Hepatocyte (in vitro differentiated cells): ENCODE measurements around the gene RAD9A. TPM values are rescaled to one million over a fixed set of nuclear protein-coding genes. Genes with fewer than 3 reads are reported as not detected.

Source experiments
- DNase-seq: peaks from one replicate; pipeline ENCODE4 v3.0.0-alpha.2; 2016; ENCODE audit warnings: low spot score
- H2AFZ ChIP-seq: fragments of 200-600 bp; sonication (generic); 2 replicates; pipeline ENCODE4 v1.6.0; 2016; ENCODE audit warnings: antibody characterized with exemption, mild to moderate bottlenecking
- H3K27ac ChIP-seq: fragments of 200-600 bp; sonication (generic); 2 replicates; pipeline ENCODE4 v1.5.1; 2016; ENCODE audit warnings: mild to moderate bottlenecking
- H3K27me3 ChIP-seq: fragments of 200-600 bp; sonication (generic); 2 replicates; pipeline ENCODE4 v1.6.1; 2016
- H3K36me3 ChIP-seq: fragments of 200-600 bp; sonication (generic); replicated peaks from 2 replicates; pipeline ENCODE4 v1.5.1; 2016; ENCODE audit warnings: low read depth; ENCODE audit not compliant: insufficient read depth
- H3K4me1 ChIP-seq: fragments of 200-600 bp; sonication (generic); 2 replicates; pipeline ENCODE4 v1.5.1; 2016; ENCODE audit warnings: mild to moderate bottlenecking, moderate library complexity; ENCODE audit not compliant: insufficient read depth
- H3K4me2 ChIP-seq: fragments of 200-600 bp; sonication (generic); 2 replicates; pipeline ENCODE4 v1.6.0; 2016
- H3K4me3 ChIP-seq: fragments of 200-600 bp; sonication (generic); 2 replicates; pipeline ENCODE4 v1.5.1; 2016; ENCODE audit warnings: mild to moderate bottlenecking
- H3K79me2 ChIP-seq: fragments of 200-600 bp; sonication (generic); 2 replicates; pipeline ENCODE4 v1.6.0; 2017; ENCODE audit warnings: mild to moderate bottlenecking
- H3K9me2 ChIP-seq: fragments of 200-600 bp; sonication (generic); replicated peaks from 2 replicates; pipeline ENCODE4 v1.6.0; 2017; ENCODE audit warnings: mild to moderate bottlenecking; ENCODE audit not compliant: insufficient read depth
- H3K9me3 ChIP-seq: fragments of 200-600 bp; sonication (generic); 2 replicates; pipeline ENCODE4 v1.5.1; 2016; ENCODE audit warnings: low read depth, mild to moderate bottlenecking
- H4K20me1 ChIP-seq: fragments of 200-600 bp; sonication (generic); 2 replicates; pipeline ENCODE4 v1.6.0; 2016; ENCODE audit warnings: mild to moderate bottlenecking; ENCODE audit not compliant: insufficient read depth, poor library complexity, severe bottlenecking
- EZH2 ChIP-seq: fragments of 200-600 bp; sonication (generic); IDR thresholded peaks from 2 replicates; pipeline ENCODE4 v1.6.1; 2016; ENCODE audit warnings: antibody characterized with exemption, mild to moderate bottlenecking, borderline replicate concordance
- EZH2phosphoT487 ChIP-seq: fragments of 200-600 bp; sonication (generic); IDR thresholded peaks from one replicate; pipeline ENCODE4 v1.6.1; 2018; ENCODE audit warnings: antibody characterized with exemption, mild to moderate bottlenecking, low read depth, moderate library complexity; ENCODE audit not compliant: unreplicated experiment, severe bottlenecking
- WGBS: methylation state at CpG from one replicate; pipeline ENCODE4 v1.1.6; 2016; ENCODE audit warnings: low lambda C conversion rate; ENCODE audit errors: missing lambda C conversion rate; 5-methylcytosine and 5-hydroxymethylcytosine counted together
- polyA plus RNA-seq: library from polyadenylated mRNA; unstranded; fragments of >200 nt; fragmentation: Nextera tagmentation; extraction: Ambion mirVana; gene quantifications from 2 replicates; pipeline ENCODE4 v1.2.1, GENCODE V29; 2016
- total RNA-seq: library from RNA; depleted of rRNA; stranded (reverse); fragments of >200 nt; gene quantifications from 2 replicates; pipeline ENCODE4 v1.2.3, GENCODE V29; 2014
- TF ChIP-seq, protein P1 (sequence below): fragments of 200-600 bp; sonication (generic); IDR thresholded peaks from 2 replicates; pipeline ENCODE4 v1.5.1; 2016; ENCODE audit warnings: antibody characterized with exemption, mild to moderate bottlenecking; ENCODE audit not compliant: poor library complexity

Gene RAD9A
- total and polyA plus RNA-seq, 2 experiments from 2014 or later, result 20.2 to 24.0 TPM

- TF ChIP-seq EZH2, result no peak
- no peak for TF ChIP-seq EZH2phosphoT487
- TF ChIP-seq, protein P1, sequence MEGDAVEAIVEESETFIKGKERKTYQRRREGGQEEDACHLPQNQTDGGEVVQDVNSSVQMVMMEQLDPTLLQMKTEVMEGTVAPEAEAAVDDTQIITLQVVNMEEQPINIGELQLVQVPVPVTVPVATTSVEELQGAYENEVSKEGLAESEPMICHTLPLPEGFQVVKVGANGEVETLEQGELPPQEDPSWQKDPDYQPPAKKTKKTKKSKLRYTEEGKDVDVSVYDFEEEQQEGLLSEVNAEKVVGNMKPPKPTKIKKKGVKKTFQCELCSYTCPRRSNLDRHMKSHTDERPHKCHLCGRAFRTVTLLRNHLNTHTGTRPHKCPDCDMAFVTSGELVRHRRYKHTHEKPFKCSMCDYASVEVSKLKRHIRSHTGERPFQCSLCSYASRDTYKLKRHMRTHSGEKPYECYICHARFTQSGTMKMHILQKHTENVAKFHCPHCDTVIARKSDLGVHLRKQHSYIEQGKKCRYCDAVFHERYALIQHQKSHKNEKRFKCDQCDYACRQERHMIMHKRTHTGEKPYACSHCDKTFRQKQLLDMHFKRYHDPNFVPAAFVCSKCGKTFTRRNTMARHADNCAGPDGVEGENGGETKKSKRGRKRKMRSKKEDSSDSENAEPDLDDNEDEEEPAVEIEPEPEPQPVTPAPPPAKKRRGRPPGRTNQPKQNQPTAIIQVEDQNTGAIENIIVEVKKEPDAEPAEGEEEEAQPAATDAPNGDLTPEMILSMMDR, result no peak
- H3K79me2 ChIP-seq, result no peaks in the 10 kb centered on the region
- H3K36me3 ChIP-seq, result no peaks in the 10 kb centered on the region
- 67% methylated on average over 20 of the region's 23 CpGs for WGBS
- no peaks in the 10 kb centered on the region for H4K20me1 ChIP-seq
- no peaks in the 10 kb centered on the region for H3K9me3 ChIP-seq
- H3K27me3 ChIP-seq, result no peaks in the 10 kb centered on the region
- H3K4me2 ChIP-seq, result no peak overlapping the region
- DNase-seq, result peak; percentile 54
- peaks cover 26% of the 10 kb centered on the region for H3K4me1 ChIP-seq
- no peaks in the 10 kb centered on the region for H3K9me2 ChIP-seq
- H2AFZ ChIP-seq, result no peak overlapping the region
- H3K27ac ChIP-seq, result peak overlapping the region; percentile 37
- H3K4me3 ChIP-seq, result no peak overlapping the region
Observed at GRCh38 chr11:67379061-67380058, 12.4 kb upstream of the RAD9A start.

GRCh38 chr11:67381244-67381972 lies 10.4 kb upstream of the RAD9A start:
- H3K4me2 ChIP-seq, result no peak overlapping the region
- no peak overlapping the region for H3K4me3 ChIP-seq
- peaks cover 13% of the 10 kb centered on the region for H3K4me1 ChIP-seq
- H4K20me1 ChIP-seq, result no peaks in the 10 kb centered on the region
- no peak overlapping the region for H2AFZ ChIP-seq
- H3K27me3 ChIP-seq, result no peaks in the 10 kb centered on the region
- DNase-seq, result no peak
- TF ChIP-seq EZH2phosphoT487 (no peak), EZH2 (no peak)
- TF ChIP-seq, protein P1, result no peak
- no peaks in the 10 kb centered on the region for H3K9me2 ChIP-seq
- 90% methylated on average over 13 of the region's 13 CpGs for WGBS
- no peaks in the 10 kb centered on the region for H3K9me3 ChIP-seq
- no peaks in the 10 kb centered on the region for H3K79me2 ChIP-seq
- H3K27ac ChIP-seq, result no peak overlapping the region
- no peaks in the 10 kb centered on the region for H3K36me3 ChIP-seq

DNA sequence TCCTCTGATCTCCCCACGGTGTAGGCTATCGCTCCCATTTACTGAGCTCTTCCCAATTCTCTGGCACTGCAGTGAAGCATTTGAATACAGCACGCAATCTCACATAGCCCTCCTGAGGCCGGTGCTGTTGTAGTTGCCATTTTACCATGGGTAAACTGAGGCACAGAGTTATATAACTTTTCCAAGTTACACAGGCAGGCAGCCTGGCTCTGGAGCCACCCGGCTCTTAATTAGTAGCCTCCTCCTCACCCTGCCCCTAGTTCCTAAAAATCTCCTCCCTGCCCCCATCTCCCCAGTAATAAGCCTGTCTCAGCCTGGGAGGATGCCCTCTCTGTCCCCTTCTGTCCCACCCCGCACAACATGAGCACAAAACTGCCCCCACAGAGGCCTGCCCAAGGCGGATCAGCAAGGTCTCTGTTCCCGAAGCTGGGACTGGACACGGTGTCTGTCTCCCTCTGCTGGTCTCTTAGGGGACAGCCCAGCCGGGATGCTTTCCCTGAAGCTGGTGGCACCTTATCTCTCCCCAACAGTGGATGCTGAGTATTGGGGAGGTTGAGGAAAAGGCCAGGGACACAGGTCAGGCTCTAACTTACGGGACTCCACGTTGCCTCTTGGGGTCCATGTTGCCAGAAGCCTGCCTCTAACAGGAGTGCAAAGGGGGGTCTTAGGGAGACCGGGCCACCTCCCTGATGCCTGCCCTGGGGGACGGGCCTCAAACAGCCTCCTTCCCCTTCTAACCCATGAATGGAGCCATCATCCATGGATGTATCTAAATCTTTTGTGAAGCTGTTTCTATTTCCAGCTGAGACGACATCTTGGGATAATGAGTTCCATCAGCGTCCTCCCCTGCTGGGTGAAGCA lies 9.3 kb upstream of the RAD9A start:
- Histone ChIP-seq H3K9me3 (no peaks in the 10 kb centered on the region), H3K27ac (no peak overlapping the region), H4K20me1 (no peaks in the 10 kb centered on the region), H3K79me2 (no peaks in the 10 kb centered on the region), H2AFZ (no peak overlapping the region), H3K36me3 (no peaks in the 10 kb centered on the region), H3K4me3 (no peak overlapping the region), H3K4me2 (no peak overlapping the region), H3K4me1 (peaks cover 13% of the 10 kb centered on the region), H3K27me3 (no peaks in the 10 kb centered on the region), H3K9me2 (no peaks in the 10 kb centered on the region)
- peak; percentile 88 for DNase-seq
- 42% methylated on average over 16 of the region's 16 CpGs for WGBS
- TF ChIP-seq EZH2phosphoT487, result no peak
- no peak for TF ChIP-seq EZH2
- TF ChIP-seq, protein P1, result peak; percentile 95
